WERI-Rb-1 (cell line): Measurements from ENCODE around the gene ABCA12.

ENCODE experiments used
- DNase-seq: peaks from one replicate; pipeline ENCODE4 v3.0.0-alpha.2; 2020
- H3K27ac ChIP-seq: fragments of 250-450 bp; sonication (Bioruptor Pico); 2 replicates; pipeline ENCODE4 v1.5.1; 2020; ENCODE audit warnings: mild to moderate bottlenecking, moderate library complexity
- H3K27me3 ChIP-seq: fragments of 250-450 bp; sonication (Bioruptor Pico); 2 replicates; pipeline ENCODE4 v1.5.1; 2021; ENCODE audit warnings: mild to moderate bottlenecking, low read depth, moderate library complexity; ENCODE audit not compliant: insufficient read depth, severe bottlenecking
- H3K36me3 ChIP-seq: fragments of 250-450 bp; sonication (Bioruptor Pico); 2 replicates; pipeline ENCODE4 v1.5.1; 2020; ENCODE audit warnings: mild to moderate bottlenecking, moderate library complexity
- H3K4me3 ChIP-seq: 2 replicates; pipeline ENCODE4 v1.5.1; 2011; ENCODE audit warnings: low read depth, mild to moderate bottlenecking, control low read depth, low read length
- H3K9me3 ChIP-seq: fragments of 250-450 bp; sonication (Bioruptor Pico); 2 replicates; pipeline ENCODE4 v1.5.1; 2021; ENCODE audit warnings: mild to moderate bottlenecking, moderate library complexity; ENCODE audit not compliant: severe bottlenecking
- TF ChIP-seq, protein P1 (sequence below): IDR thresholded peaks from 2 replicates; pipeline ENCODE4 v1.5.1; 2011; ENCODE audit warnings: low read depth, mild to moderate bottlenecking, control low read depth, inconsistent platforms, low read length

Gene ABCA12

DNA sequence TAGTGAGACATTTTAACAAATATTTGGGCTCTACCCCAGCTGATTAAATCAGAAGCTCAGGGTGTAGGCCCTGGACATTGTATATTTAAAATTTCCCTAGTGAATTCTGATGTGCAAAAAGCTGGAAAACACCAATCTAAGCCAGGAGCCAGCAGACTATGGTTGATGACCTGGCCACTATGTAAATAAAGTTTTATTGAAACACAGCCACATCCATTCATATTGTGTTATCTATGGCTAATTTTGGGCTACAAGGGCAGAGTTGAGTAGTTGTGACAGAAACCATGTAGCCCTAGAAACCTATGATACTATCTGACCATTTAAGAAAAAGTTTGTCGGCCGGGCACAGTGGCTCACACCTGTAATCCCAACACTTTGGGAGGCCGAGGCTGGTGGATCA lies 243.0 kb downstream of the ABCA12 start:
- no peaks in the 10 kb centered on the region for H3K27me3 ChIP-seq

GRCh38 chr2:214889301-214889700 lies 249.1 kb downstream of the ABCA12 start:
- H3K36me3 ChIP-seq, result no peaks in the 10 kb centered on the region
- no peaks in the 10 kb centered on the region for H3K27me3 ChIP-seq
- TF ChIP-seq, protein P1, sequence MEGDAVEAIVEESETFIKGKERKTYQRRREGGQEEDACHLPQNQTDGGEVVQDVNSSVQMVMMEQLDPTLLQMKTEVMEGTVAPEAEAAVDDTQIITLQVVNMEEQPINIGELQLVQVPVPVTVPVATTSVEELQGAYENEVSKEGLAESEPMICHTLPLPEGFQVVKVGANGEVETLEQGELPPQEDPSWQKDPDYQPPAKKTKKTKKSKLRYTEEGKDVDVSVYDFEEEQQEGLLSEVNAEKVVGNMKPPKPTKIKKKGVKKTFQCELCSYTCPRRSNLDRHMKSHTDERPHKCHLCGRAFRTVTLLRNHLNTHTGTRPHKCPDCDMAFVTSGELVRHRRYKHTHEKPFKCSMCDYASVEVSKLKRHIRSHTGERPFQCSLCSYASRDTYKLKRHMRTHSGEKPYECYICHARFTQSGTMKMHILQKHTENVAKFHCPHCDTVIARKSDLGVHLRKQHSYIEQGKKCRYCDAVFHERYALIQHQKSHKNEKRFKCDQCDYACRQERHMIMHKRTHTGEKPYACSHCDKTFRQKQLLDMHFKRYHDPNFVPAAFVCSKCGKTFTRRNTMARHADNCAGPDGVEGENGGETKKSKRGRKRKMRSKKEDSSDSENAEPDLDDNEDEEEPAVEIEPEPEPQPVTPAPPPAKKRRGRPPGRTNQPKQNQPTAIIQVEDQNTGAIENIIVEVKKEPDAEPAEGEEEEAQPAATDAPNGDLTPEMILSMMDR, result no peak
- no peak overlapping the region for H3K27ac ChIP-seq
- DNase-seq, result no peak
- no peak overlapping the region for H3K4me3 ChIP-seq
- H3K9me3 ChIP-seq, result no peaks in the 10 kb centered on the region

More for the DNA sequence above, 243.0 kb downstream of the ABCA12 start:
- DNase-seq, result no peak
- Histone ChIP-seq H3K36me3 (no peaks in the 10 kb centered on the region), H3K4me3 (no peak overlapping the region), H3K27ac (no peak overlapping the region), H3K9me3 (no peaks in the 10 kb centered on the region)
- TF ChIP-seq, protein P1, result no peak

DNA sequence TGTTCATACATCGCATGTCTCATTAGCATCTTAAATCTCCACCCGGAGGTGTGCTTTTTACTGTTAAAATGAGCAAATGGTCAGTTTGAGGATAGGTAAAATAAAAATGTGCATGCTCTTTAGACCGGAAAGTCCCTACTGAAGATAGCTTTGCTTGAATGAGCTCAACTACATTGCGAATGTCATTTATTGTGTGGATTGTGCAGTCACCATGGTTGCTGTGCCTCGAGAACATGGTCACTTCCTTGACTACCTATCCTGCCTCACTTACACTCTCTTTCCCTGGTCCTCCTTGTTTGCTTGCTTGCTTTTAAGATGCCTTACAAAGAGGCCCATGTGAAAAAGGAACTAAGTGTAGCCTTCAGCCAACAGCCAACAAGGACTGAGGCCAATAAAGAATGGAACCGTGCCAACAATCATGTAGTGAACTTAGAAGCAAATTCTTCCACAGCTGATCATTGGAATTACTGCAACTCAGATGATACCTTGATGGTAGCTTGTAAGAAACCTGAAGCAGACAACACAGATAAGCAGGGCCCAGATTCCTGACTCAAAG lies 256.7 kb downstream of the ABCA12 start:
- H3K9me3 ChIP-seq, result no peaks in the 10 kb centered on the region
- TF ChIP-seq, protein P1, result no peak
- H3K27ac ChIP-seq, result no peak overlapping the region
- no peaks in the 10 kb centered on the region for H3K36me3 ChIP-seq
- H3K4me3 ChIP-seq, result no peak overlapping the region
- no peak for DNase-seq
- H3K27me3 ChIP-seq, result no peaks in the 10 kb centered on the region
